ENCODE measurements around the gene SPOP.

Gene SPOP

GRCh38 chr17:49567871-49568694, 109.8 kb downstream of the SPOP start:
- peaks cover 12% of the 10 kb centered on the region for H3K4me1 Mint-ChIP-seq (ENCODE audit: low read depth)
- DNase-seq (ENCODE audit: low spot score) = peak; percentile 80
- H3K36me3 Mint-ChIP-seq (ENCODE audit: low read depth) = no peaks in the 10 kb centered on the region
- H3K27me3 Mint-ChIP-seq (ENCODE audit: low read depth) = peaks cover 33% of the 10 kb centered on the region
- no peaks in the 10 kb centered on the region for H3K9me3 Mint-ChIP-seq
- peak overlapping the region; percentile 51 for H3K4me3 Mint-ChIP-seq
- H3K27ac Mint-ChIP-seq = no peak overlapping the region

- no peak overlapping the region for H3K4me3 Mint-ChIP-seq
- no peak overlapping the region for H3K27ac Mint-ChIP-seq
- peaks cover 12% of the 10 kb centered on the region for H3K4me1 Mint-ChIP-seq (ENCODE audit: low read depth)
- no peaks in the 10 kb centered on the region for H3K36me3 Mint-ChIP-seq (ENCODE audit: low read depth)
- peaks cover 34% of the 10 kb centered on the region for H3K27me3 Mint-ChIP-seq (ENCODE audit: low read depth)
- no peaks in the 10 kb centered on the region for H3K9me3 Mint-ChIP-seq
- DNase-seq (ENCODE audit: low spot score) = no peak
These were observed 110.8 kb downstream of the SPOP start for GRCh38 chr17:49567104-49567521.

- H3K9me3 Mint-ChIP-seq = no peaks in the 10 kb centered on the region
- DNase-seq (ENCODE audit: low spot score) = no peak
- H3K4me1 Mint-ChIP-seq (ENCODE audit: low read depth) = peaks cover 12% of the 10 kb centered on the region
- H3K27me3 Mint-ChIP-seq (ENCODE audit: low read depth) = peaks cover 29% of the 10 kb centered on the region
- H3K27ac Mint-ChIP-seq = no peak overlapping the region
- H3K4me3 Mint-ChIP-seq = no peak overlapping the region
- H3K36me3 Mint-ChIP-seq (ENCODE audit: low read depth) = no peaks in the 10 kb centered on the region
These were observed 111.2 kb downstream of the SPOP start for GRCh38 chr17:49566668-49567071.

GRCh38 chr17:49565948-49566491, 111.9 kb downstream of the SPOP start:
- DNase-seq (ENCODE audit: low spot score) = peak; percentile 42
- peaks cover 23% of the 10 kb centered on the region for H3K27me3 Mint-ChIP-seq (ENCODE audit: low read depth)
- H3K4me3 Mint-ChIP-seq = no peak overlapping the region
- H3K36me3 Mint-ChIP-seq (ENCODE audit: low read depth) = no peaks in the 10 kb centered on the region
- H3K27ac Mint-ChIP-seq = no peak overlapping the region
- H3K4me1 Mint-ChIP-seq (ENCODE audit: low read depth) = peaks cover 10% of the 10 kb centered on the region
- no peaks in the 10 kb centered on the region for H3K9me3 Mint-ChIP-seq

GRCh38 chr17:49564638-49565037, 113.3 kb downstream of the SPOP start:
- no peak overlapping the region for H3K4me3 Mint-ChIP-seq
- H3K27me3 Mint-ChIP-seq (ENCODE audit: low read depth) = peaks cover 24% of the 10 kb centered on the region
- no peak for DNase-seq (ENCODE audit: low spot score)
- no peaks in the 10 kb centered on the region for H3K36me3 Mint-ChIP-seq (ENCODE audit: low read depth)
- peaks cover 7% of the 10 kb centered on the region for H3K4me1 Mint-ChIP-seq (ENCODE audit: low read depth)
- no peaks in the 10 kb centered on the region for H3K9me3 Mint-ChIP-seq
- no peak overlapping the region for H3K27ac Mint-ChIP-seq

GRCh38 chr17:49557312-49558024, 120.4 kb downstream of the SPOP start:
- no peak overlapping the region for H3K4me3 Mint-ChIP-seq
- H3K4me1 Mint-ChIP-seq (ENCODE audit: low read depth) = peaks cover 4% of the 10 kb centered on the region
- DNase-seq (ENCODE audit: low spot score) = peak; percentile 30
- H3K9me3 Mint-ChIP-seq = no peaks in the 10 kb centered on the region
- H3K27ac Mint-ChIP-seq = no peak overlapping the region
- no peaks in the 10 kb centered on the region for H3K36me3 Mint-ChIP-seq (ENCODE audit: low read depth)
- peaks cover 17% of the 10 kb centered on the region for H3K27me3 Mint-ChIP-seq (ENCODE audit: low read depth)

GRCh38 chr17:49556223-49556943, 121.5 kb downstream of the SPOP start:
- peak; percentile 77 for DNase-seq (ENCODE audit: low spot score)
- Mint-ChIP-seq H3K27me3 (ENCODE audit: low read depth) (peaks cover 17% of the 10 kb centered on the region), H3K9me3 (no peaks in the 10 kb centered on the region), H3K27ac (no peak overlapping the region), H3K4me1 (ENCODE audit: low read depth) (peaks cover 4% of the 10 kb centered on the region), H3K4me3 (no peak overlapping the region), H3K36me3 (ENCODE audit: low read depth) (no peaks in the 10 kb centered on the region)

GRCh38 chr17:49555495-49556222, 122.2 kb downstream of the SPOP start:
- H3K9me3 Mint-ChIP-seq = no peaks in the 10 kb centered on the region
- no peak overlapping the region for H3K27ac Mint-ChIP-seq
- H3K4me1 Mint-ChIP-seq (ENCODE audit: low read depth) = peaks cover 4% of the 10 kb centered on the region
- DNase-seq (ENCODE audit: low spot score) = no peak
- no peak overlapping the region for H3K4me3 Mint-ChIP-seq
- no peaks in the 10 kb centered on the region for H3K36me3 Mint-ChIP-seq (ENCODE audit: low read depth)
- H3K27me3 Mint-ChIP-seq (ENCODE audit: low read depth) = peaks cover 14% of the 10 kb centered on the region

GRCh38 chr17:49554694-49555494, 123.0 kb downstream of the SPOP start:
- no peak for DNase-seq (ENCODE audit: low spot score)
- H3K4me1 Mint-ChIP-seq (ENCODE audit: low read depth) = peaks cover 4% of the 10 kb centered on the region
- no peak overlapping the region for H3K4me3 Mint-ChIP-seq
- H3K36me3 Mint-ChIP-seq (ENCODE audit: low read depth) = no peaks in the 10 kb centered on the region
- H3K27ac Mint-ChIP-seq = no peak overlapping the region
- H3K9me3 Mint-ChIP-seq = no peaks in the 10 kb centered on the region
- H3K27me3 Mint-ChIP-seq (ENCODE audit: low read depth) = peaks cover 11% of the 10 kb centered on the region

- no peak for DNase-seq (ENCODE audit: low spot score)
- Mint-ChIP-seq H3K36me3 (ENCODE audit: low read depth) (no peaks in the 10 kb centered on the region), H3K4me3 (no peak overlapping the region), H3K27me3 (ENCODE audit: low read depth) (peaks cover 8% of the 10 kb centered on the region), H3K9me3 (no peaks in the 10 kb centered on the region), H3K27ac (no peak overlapping the region), H3K4me1 (ENCODE audit: low read depth) (peaks cover 4% of the 10 kb centered on the region)
These were observed 124.1 kb downstream of the SPOP start for GRCh38 chr17:49553676-49554335.

GRCh38 chr17:49552070-49552751, 125.7 kb downstream of the SPOP start:
- peaks cover 3% of the 10 kb centered on the region for H3K4me1 Mint-ChIP-seq (ENCODE audit: low read depth)
- H3K4me3 Mint-ChIP-seq = no peak overlapping the region
- no peaks in the 10 kb centered on the region for H3K27me3 Mint-ChIP-seq (ENCODE audit: low read depth)
- no peaks in the 10 kb centered on the region for H3K36me3 Mint-ChIP-seq (ENCODE audit: low read depth)
- no peaks in the 10 kb centered on the region for H3K9me3 Mint-ChIP-seq
- DNase-seq (ENCODE audit: low spot score) = no peak
- no peak overlapping the region for H3K27ac Mint-ChIP-seq

Data from T-helper 2 cell treated with Interferon-gamma antibody and Interleukin-4, amounts not matched to agents 5 μg/mL and 100 μg/mL, for 36 hours (primary cell).